Hepatocyte (in vitro differentiated cells): Measurements from ENCODE around the gene RBM15B. TPM values are rescaled to one million over a fixed set of nuclear protein-coding genes. Genes with fewer than 3 reads are reported as not detected.
"Not testable (repeated sequence)": the region's sequence is repeated elsewhere in the genome, so short reads cannot be mapped to it uniquely, and the experiment has no call there.

Source experiments
- DNase-seq: peaks from one replicate; pipeline ENCODE4 v3.0.0-alpha.2; 2016; ENCODE audit warnings: low spot score
- H2AFZ ChIP-seq: fragments of 200-600 bp; sonication (generic); 2 replicates; pipeline ENCODE4 v1.6.0; 2016; ENCODE audit warnings: antibody characterized with exemption, mild to moderate bottlenecking
- H3K27ac ChIP-seq: fragments of 200-600 bp; sonication (generic); 2 replicates; pipeline ENCODE4 v1.5.1; 2016; ENCODE audit warnings: mild to moderate bottlenecking
- H3K27me3 ChIP-seq: fragments of 200-600 bp; sonication (generic); 2 replicates; pipeline ENCODE4 v1.6.1; 2016
- H3K36me3 ChIP-seq: fragments of 200-600 bp; sonication (generic); replicated peaks from 2 replicates; pipeline ENCODE4 v1.5.1; 2016; ENCODE audit warnings: low read depth; ENCODE audit not compliant: insufficient read depth
- H3K4me1 ChIP-seq: fragments of 200-600 bp; sonication (generic); 2 replicates; pipeline ENCODE4 v1.5.1; 2016; ENCODE audit warnings: mild to moderate bottlenecking, moderate library complexity; ENCODE audit not compliant: insufficient read depth
- H3K4me2 ChIP-seq: fragments of 200-600 bp; sonication (generic); 2 replicates; pipeline ENCODE4 v1.6.0; 2016
- H3K4me3 ChIP-seq: fragments of 200-600 bp; sonication (generic); 2 replicates; pipeline ENCODE4 v1.5.1; 2016; ENCODE audit warnings: mild to moderate bottlenecking
- H3K79me2 ChIP-seq: fragments of 200-600 bp; sonication (generic); 2 replicates; pipeline ENCODE4 v1.6.0; 2017; ENCODE audit warnings: mild to moderate bottlenecking
- H3K9me2 ChIP-seq: fragments of 200-600 bp; sonication (generic); replicated peaks from 2 replicates; pipeline ENCODE4 v1.6.0; 2017; ENCODE audit warnings: mild to moderate bottlenecking; ENCODE audit not compliant: insufficient read depth
- H3K9me3 ChIP-seq: fragments of 200-600 bp; sonication (generic); 2 replicates; pipeline ENCODE4 v1.5.1; 2016; ENCODE audit warnings: low read depth, mild to moderate bottlenecking
- H4K20me1 ChIP-seq: fragments of 200-600 bp; sonication (generic); 2 replicates; pipeline ENCODE4 v1.6.0; 2016; ENCODE audit warnings: mild to moderate bottlenecking; ENCODE audit not compliant: insufficient read depth, poor library complexity, severe bottlenecking
- EZH2 ChIP-seq: fragments of 200-600 bp; sonication (generic); IDR thresholded peaks from 2 replicates; pipeline ENCODE4 v1.6.1; 2016; ENCODE audit warnings: antibody characterized with exemption, mild to moderate bottlenecking, borderline replicate concordance
- EZH2phosphoT487 ChIP-seq: fragments of 200-600 bp; sonication (generic); IDR thresholded peaks from one replicate; pipeline ENCODE4 v1.6.1; 2018; ENCODE audit warnings: antibody characterized with exemption, mild to moderate bottlenecking, low read depth, moderate library complexity; ENCODE audit not compliant: unreplicated experiment, severe bottlenecking
- WGBS: methylation state at CpG from one replicate; pipeline ENCODE4 v1.1.6; 2016; ENCODE audit warnings: low lambda C conversion rate; ENCODE audit errors: missing lambda C conversion rate; 5-methylcytosine and 5-hydroxymethylcytosine counted together
- polyA plus RNA-seq: library from polyadenylated mRNA; unstranded; fragments of >200 nt; fragmentation: Nextera tagmentation; extraction: Ambion mirVana; gene quantifications from 2 replicates; pipeline ENCODE4 v1.2.1, GENCODE V29; 2016
- total RNA-seq: library from RNA; depleted of rRNA; stranded (reverse); fragments of >200 nt; gene quantifications from 2 replicates; pipeline ENCODE4 v1.2.3, GENCODE V29; 2014
- TF ChIP-seq, protein P1 (sequence below): fragments of 200-600 bp; sonication (generic); IDR thresholded peaks from 2 replicates; pipeline ENCODE4 v1.5.1; 2016; ENCODE audit warnings: antibody characterized with exemption, mild to moderate bottlenecking; ENCODE audit not compliant: poor library complexity

RBM15B gene
- total and polyA plus RNA-seq, 2 experiments from 2014 or later = 31.0 to 33.3 TPM

DNA sequence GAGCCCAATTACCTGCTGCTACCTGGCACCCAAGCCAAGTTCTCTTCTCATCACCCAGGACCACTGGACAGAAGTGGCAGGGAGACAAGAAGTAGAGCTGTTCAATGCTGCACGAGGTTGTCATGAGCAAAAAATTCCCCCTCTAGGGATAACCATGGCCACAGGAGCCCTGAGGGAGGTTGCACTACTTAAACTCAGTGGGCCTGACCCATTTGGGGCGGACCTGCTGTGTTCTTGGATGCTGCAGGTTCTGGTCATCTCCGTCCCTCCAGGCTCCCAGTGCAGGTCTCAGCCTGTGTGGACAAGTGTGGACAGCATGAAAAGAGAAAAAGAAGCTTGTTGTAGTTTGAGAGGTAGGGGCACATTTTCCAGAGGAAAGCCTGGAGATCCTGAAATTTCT is 32.1 kb upstream of the RBM15B start:
- Histone ChIP-seq H3K4me1 (no peaks in the 10 kb centered on the region), H3K9me3 (no peaks in the 10 kb centered on the region), H3K27ac (no peak overlapping the region), H4K20me1 (no peaks in the 10 kb centered on the region), H3K9me2 (no peaks in the 10 kb centered on the region), H3K4me3 (no peak overlapping the region), H3K27me3 (no peaks in the 10 kb centered on the region), H2AFZ (no peak overlapping the region), H3K36me3 (no peaks in the 10 kb centered on the region), H3K4me2 (no peak overlapping the region), H3K79me2 (no peaks in the 10 kb centered on the region)
- no peak for TF ChIP-seq EZH2phosphoT487
- 91% methylated on average over 3 of the region's 3 CpGs for WGBS
- no peak for DNase-seq

DNA sequence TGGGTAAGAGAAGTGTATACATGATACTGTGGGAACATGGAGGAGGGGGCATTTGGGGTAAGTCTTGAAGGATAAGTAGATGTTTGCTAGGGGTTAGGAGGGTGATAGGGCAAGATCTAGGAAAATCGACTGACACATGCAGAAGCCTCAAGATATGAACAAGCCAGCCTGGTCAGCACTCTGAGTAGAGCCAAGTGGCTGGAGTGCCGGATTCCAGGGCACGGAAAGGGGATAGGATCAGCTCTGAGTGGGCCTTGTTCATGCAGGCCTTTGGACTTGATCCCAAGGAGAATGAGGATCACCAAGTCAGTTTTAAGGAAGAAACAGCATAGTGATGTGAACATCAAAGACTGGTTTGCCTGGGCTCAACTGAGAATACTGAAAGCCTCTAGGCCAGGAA is 30.3 kb upstream of the RBM15B start:
- Histone ChIP-seq H3K36me3 (no peaks in the 10 kb centered on the region), H3K9me2 (no peaks in the 10 kb centered on the region), H3K4me1 (no peaks in the 10 kb centered on the region), H3K4me2 (no peak overlapping the region), H2AFZ (no peak overlapping the region), H3K79me2 (no peaks in the 10 kb centered on the region), H4K20me1 (no peaks in the 10 kb centered on the region), H3K27me3 (no peaks in the 10 kb centered on the region), H3K4me3 (no peak overlapping the region), H3K27ac (no peak overlapping the region), H3K9me3 (no peaks in the 10 kb centered on the region)
- WGBS = 94% methylated on average over 3 of the region's 3 CpGs
- TF ChIP-seq, protein P1, sequence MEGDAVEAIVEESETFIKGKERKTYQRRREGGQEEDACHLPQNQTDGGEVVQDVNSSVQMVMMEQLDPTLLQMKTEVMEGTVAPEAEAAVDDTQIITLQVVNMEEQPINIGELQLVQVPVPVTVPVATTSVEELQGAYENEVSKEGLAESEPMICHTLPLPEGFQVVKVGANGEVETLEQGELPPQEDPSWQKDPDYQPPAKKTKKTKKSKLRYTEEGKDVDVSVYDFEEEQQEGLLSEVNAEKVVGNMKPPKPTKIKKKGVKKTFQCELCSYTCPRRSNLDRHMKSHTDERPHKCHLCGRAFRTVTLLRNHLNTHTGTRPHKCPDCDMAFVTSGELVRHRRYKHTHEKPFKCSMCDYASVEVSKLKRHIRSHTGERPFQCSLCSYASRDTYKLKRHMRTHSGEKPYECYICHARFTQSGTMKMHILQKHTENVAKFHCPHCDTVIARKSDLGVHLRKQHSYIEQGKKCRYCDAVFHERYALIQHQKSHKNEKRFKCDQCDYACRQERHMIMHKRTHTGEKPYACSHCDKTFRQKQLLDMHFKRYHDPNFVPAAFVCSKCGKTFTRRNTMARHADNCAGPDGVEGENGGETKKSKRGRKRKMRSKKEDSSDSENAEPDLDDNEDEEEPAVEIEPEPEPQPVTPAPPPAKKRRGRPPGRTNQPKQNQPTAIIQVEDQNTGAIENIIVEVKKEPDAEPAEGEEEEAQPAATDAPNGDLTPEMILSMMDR = no peak
- TF ChIP-seq EZH2phosphoT487 (no peak), EZH2 (no peak)
- no peak for DNase-seq

DNA sequence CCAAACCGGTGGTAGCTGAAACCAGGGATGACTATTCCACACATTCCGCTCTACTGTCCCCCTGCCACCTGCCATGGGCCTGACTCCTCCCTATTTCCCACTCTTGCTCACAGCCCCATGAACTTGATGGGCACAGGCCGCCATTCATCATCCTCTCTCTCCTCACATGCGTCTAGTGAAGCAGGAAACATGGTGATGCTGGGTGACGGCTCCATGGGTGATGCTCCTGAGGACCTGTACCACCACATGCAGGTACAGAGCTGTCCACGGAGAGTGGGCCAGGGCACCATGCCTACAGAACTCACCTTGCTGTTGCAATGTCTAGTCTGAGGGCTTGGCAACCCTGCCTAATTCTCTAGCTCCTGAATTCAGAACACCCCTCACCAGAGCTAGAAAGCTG is 29.3 kb upstream of the RBM15B start:
- WGBS = 96% methylated on average over 6 of the region's 6 CpGs
- no peaks in the 10 kb centered on the region for H3K9me3 ChIP-seq
- no peak overlapping the region for H3K4me3 ChIP-seq
- no peak overlapping the region for H2AFZ ChIP-seq
- H3K27ac ChIP-seq = no peak overlapping the region
- H3K79me2 ChIP-seq = no peaks in the 10 kb centered on the region
- H3K4me1 ChIP-seq = no peaks in the 10 kb centered on the region
- no peaks in the 10 kb centered on the region for H3K36me3 ChIP-seq
- DNase-seq = no peak
- H4K20me1 ChIP-seq = no peaks in the 10 kb centered on the region
- H3K4me2 ChIP-seq = no peak overlapping the region
- H3K9me2 ChIP-seq = no peaks in the 10 kb centered on the region
- TF ChIP-seq, protein P1 = no peak
- TF ChIP-seq EZH2 (no peak), EZH2phosphoT487 (no peak)
- H3K27me3 ChIP-seq = no peaks in the 10 kb centered on the region

DNA sequence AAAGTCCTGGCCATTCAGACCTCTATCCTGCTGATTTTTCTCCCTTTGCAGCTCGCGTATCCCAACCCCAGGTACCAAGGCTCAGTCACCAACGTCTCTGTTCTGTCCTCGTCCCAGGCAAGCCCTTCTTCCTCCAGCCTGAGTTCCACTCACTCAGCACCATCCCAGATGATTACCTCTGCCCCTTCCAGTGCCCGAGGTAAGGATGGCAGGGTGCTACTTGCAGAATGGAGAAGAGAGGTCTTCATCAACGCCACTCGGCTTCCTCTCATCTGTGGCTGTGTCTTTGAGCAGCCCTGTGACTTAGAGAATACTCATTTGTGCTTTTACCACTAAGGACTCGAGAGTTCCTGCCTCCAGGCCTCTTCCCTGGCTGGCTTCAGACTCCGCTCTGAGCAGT is 28.6 kb upstream of the RBM15B start:
- DNase-seq = no peak
- no peaks in the 10 kb centered on the region for H3K79me2 ChIP-seq
- no peaks in the 10 kb centered on the region for H3K36me3 ChIP-seq
- TF ChIP-seq, protein P1 = no peak
- TF ChIP-seq EZH2phosphoT487 (no peak), EZH2 (no peak)
- WGBS = 94% methylated on average over 9 of the region's 9 CpGs
- no peaks in the 10 kb centered on the region for H3K27me3 ChIP-seq
- H3K4me1 ChIP-seq = no peaks in the 10 kb centered on the region
- no peaks in the 10 kb centered on the region for H3K9me3 ChIP-seq
- no peaks in the 10 kb centered on the region for H3K9me2 ChIP-seq
- H3K27ac ChIP-seq = no peak overlapping the region
- no peak overlapping the region for H2AFZ ChIP-seq
- H3K4me2 ChIP-seq = no peak overlapping the region
- no peak overlapping the region for H3K4me3 ChIP-seq
- H4K20me1 ChIP-seq = no peaks in the 10 kb centered on the region

DNA sequence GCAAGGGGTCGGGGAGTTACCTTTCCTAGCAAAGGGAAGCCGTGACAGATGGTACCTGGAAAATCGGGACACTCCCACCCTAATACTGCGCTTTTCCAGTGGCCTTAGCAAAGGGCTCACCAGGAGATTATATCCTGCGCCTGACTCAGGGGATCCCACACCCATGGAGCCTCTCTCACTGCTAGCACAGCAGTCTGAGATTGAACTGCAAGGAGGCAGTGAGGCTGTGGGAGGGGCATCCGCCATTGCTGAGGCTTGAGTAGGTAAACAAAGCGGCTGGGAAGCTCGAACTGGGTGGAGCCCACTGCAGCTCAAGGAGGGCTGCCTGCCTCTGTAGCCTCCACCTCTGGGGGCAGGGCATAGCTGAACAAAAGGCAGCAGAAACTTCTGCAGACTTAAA is 22.8 kb upstream of the RBM15B start:
- not testable (repeated sequence) for H2AFZ ChIP-seq, H4K20me1 ChIP-seq, H3K27ac ChIP-seq, H3K4me3 ChIP-seq, H3K27me3 ChIP-seq, DNase-seq, H3K9me3 ChIP-seq, H3K4me1 ChIP-seq, H3K79me2 ChIP-seq, H3K36me3 ChIP-seq, H3K9me2 ChIP-seq, H3K4me2 ChIP-seq
- WGBS = 90% methylated on average over 8 of the region's 8 CpGs
